Astrocyte (in vitro differentiated cells and primary cell): ENCODE results near the gene HCRTR1. TPM values are rescaled to one million over a fixed set of nuclear protein-coding genes. Genes with fewer than 3 reads are reported as not detected.

Source experiments
- DNase-seq: peaks from one replicate; pipeline ENCODE4 v3.0.0-alpha.2; 2010; ENCODE audit warnings: low read depth
- FAIRE-seq: peaks from 2 replicates; lab custom pipeline; 2011; peaks lifted over from hg19 to GRCh38; lab: Jason Lieb, UNC
- H2AFZ ChIP-seq: 2 replicates; pipeline ENCODE4 v1.6.0; 2012; ENCODE audit warnings: low read depth, low read length, inconsistent platforms
- H3K27ac ChIP-seq: 2 replicates; pipeline ENCODE4 v1.5.1; 2011; ENCODE audit warnings: low read depth, low read length, inconsistent platforms
- H3K27me3 ChIP-seq: 2 replicates; pipeline ENCODE4 v1.6.0; 2011; ENCODE audit warnings: low read length, inconsistent platforms; ENCODE audit not compliant: insufficient read depth
- H3K36me3 ChIP-seq: 2 replicates; pipeline ENCODE4 v1.5.1; 2011; ENCODE audit warnings: low read length, inconsistent platforms; ENCODE audit not compliant: insufficient read depth
- H3K4me1 ChIP-seq: 2 replicates; pipeline ENCODE4 v1.5.1; 2011; ENCODE audit warnings: low read length, inconsistent platforms; ENCODE audit not compliant: insufficient read depth
- H3K4me2 ChIP-seq: 2 replicates; pipeline ENCODE4 v1.6.0; 2012; ENCODE audit warnings: low read length, inconsistent platforms
- H3K4me3 ChIP-seq: 2 replicates; pipeline ENCODE4 v1.5.1; 2011; ENCODE audit warnings: low read depth, mild to moderate bottlenecking, low read length, inconsistent platforms; ENCODE audit not compliant: insufficient read depth
- H3K79me2 ChIP-seq: 2 replicates; pipeline ENCODE4 v1.6.0; 2012; ENCODE audit warnings: mild to moderate bottlenecking, low read length, inconsistent platforms; ENCODE audit not compliant: insufficient read depth
- H3K9ac ChIP-seq: 2 replicates; pipeline ENCODE4 v1.6.0; 2012; ENCODE audit warnings: mild to moderate bottlenecking, low read length, inconsistent platforms
- H3K9me3 ChIP-seq: 2 replicates; pipeline ENCODE4 v1.5.1; 2012; ENCODE audit warnings: low read depth, mild to moderate bottlenecking, low read length, inconsistent platforms; ENCODE audit not compliant: insufficient read depth
- H4K20me1 ChIP-seq: 2 replicates; pipeline ENCODE4 v1.6.0; 2012; ENCODE audit warnings: low read length, inconsistent platforms; ENCODE audit not compliant: insufficient read depth
- H3K27ac Mint-ChIP-seq: one replicate; pipeline ENCODE4 v1.8.0; 2021; ENCODE audit warnings: mild to moderate bottlenecking, mixed read lengths; ENCODE audit not compliant: unreplicated experiment
- H3K27me3 Mint-ChIP-seq: one replicate; pipeline ENCODE4 v1.8.0; 2021; ENCODE audit warnings: low read depth, mixed read lengths; ENCODE audit not compliant: unreplicated experiment
- H3K36me3 Mint-ChIP-seq: one replicate; pipeline ENCODE4 v1.8.0; 2021; ENCODE audit warnings: low read depth, mixed read lengths; ENCODE audit not compliant: unreplicated experiment
- H3K4me1 Mint-ChIP-seq: one replicate; pipeline ENCODE4 v1.8.0; 2021; ENCODE audit warnings: low read depth, mixed read lengths; ENCODE audit not compliant: unreplicated experiment
- H3K4me3 Mint-ChIP-seq: one replicate; pipeline ENCODE4 v1.8.0; 2021; ENCODE audit warnings: mild to moderate bottlenecking, moderate library complexity, mixed read lengths; ENCODE audit not compliant: unreplicated experiment
- H3K9me3 Mint-ChIP-seq: one replicate; pipeline ENCODE4 v1.8.0; 2021; ENCODE audit warnings: mild to moderate bottlenecking, mixed read lengths; ENCODE audit not compliant: unreplicated experiment
- EZH2 ChIP-seq: IDR thresholded peaks from 2 replicates; pipeline ENCODE4 v1.6.1; 2012; ENCODE audit warnings: mild to moderate bottlenecking, low read length, inconsistent platforms; ENCODE audit not compliant: insufficient read depth
- total RNA-seq: library from RNA; stranded (reverse); gene quantifications from 2 replicates; pipeline ENCODE4 v1.2.1, GENCODE V29; 2021
- TF ChIP-seq, protein P1 (sequence below): IDR thresholded peaks from 2 replicates; pipeline ENCODE4 v1.5.1; 2011; ENCODE audit warnings: low read depth, mild to moderate bottlenecking, inconsistent platforms, low read length, moderate library complexity; ENCODE audit not compliant: insufficient read depth

The HCRTR1 gene
- total RNA-seq, 1 donor from 2014 or later = not detected

GRCh38 chr1:31624309-31624708 lies 6.8 kb downstream of the HCRTR1 start:
- peaks cover 31% of the 10 kb centered on the region for H4K20me1 ChIP-seq
- peak overlapping the region; percentile 71 for H3K27ac Mint-ChIP-seq
- no peak overlapping the region for H3K4me2 ChIP-seq
- H3K9me3 ChIP-seq = no peaks in the 10 kb centered on the region
- DNase-seq (no peak), FAIRE-seq (no peak)
- no peaks in the 10 kb centered on the region for H3K79me2 ChIP-seq
- H3K4me1 Mint-ChIP-seq = peaks cover 35% of the 10 kb centered on the region
- H3K36me3 Mint-ChIP-seq = peaks cover 11% of the 10 kb centered on the region
- H3K4me3 ChIP-seq = no peak overlapping the region
- H2AFZ ChIP-seq = no peak overlapping the region
- H3K9me3 Mint-ChIP-seq = no peaks in the 10 kb centered on the region
- H3K27ac ChIP-seq = no peak overlapping the region
- no peak overlapping the region for H3K9ac ChIP-seq
- peaks cover 35% of the 10 kb centered on the region for H3K4me1 ChIP-seq
- peaks cover 8% of the 10 kb centered on the region for H3K27me3 Mint-ChIP-seq
- H3K27me3 ChIP-seq = no peaks in the 10 kb centered on the region
- TF ChIP-seq EZH2 = no peak
- TF ChIP-seq, protein P1, sequence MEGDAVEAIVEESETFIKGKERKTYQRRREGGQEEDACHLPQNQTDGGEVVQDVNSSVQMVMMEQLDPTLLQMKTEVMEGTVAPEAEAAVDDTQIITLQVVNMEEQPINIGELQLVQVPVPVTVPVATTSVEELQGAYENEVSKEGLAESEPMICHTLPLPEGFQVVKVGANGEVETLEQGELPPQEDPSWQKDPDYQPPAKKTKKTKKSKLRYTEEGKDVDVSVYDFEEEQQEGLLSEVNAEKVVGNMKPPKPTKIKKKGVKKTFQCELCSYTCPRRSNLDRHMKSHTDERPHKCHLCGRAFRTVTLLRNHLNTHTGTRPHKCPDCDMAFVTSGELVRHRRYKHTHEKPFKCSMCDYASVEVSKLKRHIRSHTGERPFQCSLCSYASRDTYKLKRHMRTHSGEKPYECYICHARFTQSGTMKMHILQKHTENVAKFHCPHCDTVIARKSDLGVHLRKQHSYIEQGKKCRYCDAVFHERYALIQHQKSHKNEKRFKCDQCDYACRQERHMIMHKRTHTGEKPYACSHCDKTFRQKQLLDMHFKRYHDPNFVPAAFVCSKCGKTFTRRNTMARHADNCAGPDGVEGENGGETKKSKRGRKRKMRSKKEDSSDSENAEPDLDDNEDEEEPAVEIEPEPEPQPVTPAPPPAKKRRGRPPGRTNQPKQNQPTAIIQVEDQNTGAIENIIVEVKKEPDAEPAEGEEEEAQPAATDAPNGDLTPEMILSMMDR = no peak
- H3K36me3 ChIP-seq = no peaks in the 10 kb centered on the region
- no peak overlapping the region for H3K4me3 Mint-ChIP-seq

- Histone ChIP-seq H3K4me3 (no peak overlapping the region), H3K9ac (peak overlapping the region; percentile 43), H2AFZ (no peak overlapping the region), H3K36me3 (peaks cover 5% of the 10 kb centered on the region), H4K20me1 (peaks cover 32% of the 10 kb centered on the region), H3K4me2 (peak overlapping the region; percentile 67), H3K27ac (no peak overlapping the region), H3K4me1 (peaks cover 35% of the 10 kb centered on the region), H3K27me3 (no peaks in the 10 kb centered on the region), H3K79me2 (no peaks in the 10 kb centered on the region), H3K9me3 (no peaks in the 10 kb centered on the region)
- H3K4me1 Mint-ChIP-seq = peaks cover 35% of the 10 kb centered on the region
- no peaks in the 10 kb centered on the region for H3K9me3 Mint-ChIP-seq
- DNase-seq (no peak), FAIRE-seq (no peak)
- TF ChIP-seq EZH2 = no peak
- TF ChIP-seq, protein P1 = no peak
- peak overlapping the region; percentile 71 for H3K27ac Mint-ChIP-seq
- no peak overlapping the region for H3K4me3 Mint-ChIP-seq
- H3K27me3 Mint-ChIP-seq = peaks cover 3% of the 10 kb centered on the region
- peaks cover 10% of the 10 kb centered on the region for H3K36me3 Mint-ChIP-seq
Measured at GRCh38 chr1:31624731-31625514, 7.4 kb downstream of the HCRTR1 start.
